Stimulated activated CD4-positive, alpha-beta T cell treated with anti-CD3 and anti-CD28 coated beads, Interleukin-15, amount 100 ng/mL, for 1 hour (primary cell): ENCODE measurements around the gene IGSF21.

ENCODE experiments used
- DNase-seq, 2 donors: peaks; one replicate each; pipeline ENCODE4 v3.0.0-alpha.2; 2020; ENCODE audit warnings: low read depth in 1 of 2, low spot score in 1 of 2

The IGSF21 gene

DNA sequence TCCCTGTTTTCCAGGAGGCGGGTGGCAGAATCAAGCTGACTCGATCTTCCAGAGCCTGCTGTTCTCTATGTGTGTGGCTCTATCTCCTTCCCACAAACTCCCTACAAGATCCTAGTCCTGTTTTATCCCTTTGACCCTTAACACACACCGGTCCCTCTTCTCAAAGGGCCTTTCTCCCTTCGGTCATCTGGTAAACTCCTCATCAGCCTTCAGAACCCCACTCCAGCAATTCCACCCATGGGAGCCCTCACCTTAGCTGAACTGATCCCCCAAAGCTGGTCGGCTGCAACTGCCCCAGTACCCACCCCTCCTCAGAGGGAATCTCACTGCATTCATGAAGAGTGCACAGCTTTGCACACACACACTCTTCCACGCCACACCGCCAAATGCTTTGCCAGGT, 184.9 kb downstream of the IGSF21 start:
- no peak for DNase-seq

DNA sequence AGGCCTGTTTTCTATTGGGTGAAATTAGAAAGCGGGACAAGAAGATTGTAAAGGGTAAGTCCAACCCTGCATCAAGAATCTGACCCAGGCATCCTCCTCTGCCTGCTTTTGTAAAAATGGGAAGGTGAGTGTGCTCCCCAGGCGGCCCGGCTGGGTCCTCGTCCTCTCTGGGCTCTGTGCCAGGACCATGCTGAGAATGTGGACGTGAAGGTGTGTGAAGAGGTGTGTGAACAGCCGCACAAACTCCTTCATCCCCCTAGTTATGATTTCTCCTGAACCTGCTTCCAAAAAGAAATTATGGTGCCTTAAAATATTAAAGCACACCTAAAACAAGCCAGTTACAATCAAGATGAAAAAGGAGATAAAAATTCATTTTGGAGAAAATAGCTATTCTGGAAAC, 185.7 kb downstream of the IGSF21 start:
- no peak for DNase-seq

DNA sequence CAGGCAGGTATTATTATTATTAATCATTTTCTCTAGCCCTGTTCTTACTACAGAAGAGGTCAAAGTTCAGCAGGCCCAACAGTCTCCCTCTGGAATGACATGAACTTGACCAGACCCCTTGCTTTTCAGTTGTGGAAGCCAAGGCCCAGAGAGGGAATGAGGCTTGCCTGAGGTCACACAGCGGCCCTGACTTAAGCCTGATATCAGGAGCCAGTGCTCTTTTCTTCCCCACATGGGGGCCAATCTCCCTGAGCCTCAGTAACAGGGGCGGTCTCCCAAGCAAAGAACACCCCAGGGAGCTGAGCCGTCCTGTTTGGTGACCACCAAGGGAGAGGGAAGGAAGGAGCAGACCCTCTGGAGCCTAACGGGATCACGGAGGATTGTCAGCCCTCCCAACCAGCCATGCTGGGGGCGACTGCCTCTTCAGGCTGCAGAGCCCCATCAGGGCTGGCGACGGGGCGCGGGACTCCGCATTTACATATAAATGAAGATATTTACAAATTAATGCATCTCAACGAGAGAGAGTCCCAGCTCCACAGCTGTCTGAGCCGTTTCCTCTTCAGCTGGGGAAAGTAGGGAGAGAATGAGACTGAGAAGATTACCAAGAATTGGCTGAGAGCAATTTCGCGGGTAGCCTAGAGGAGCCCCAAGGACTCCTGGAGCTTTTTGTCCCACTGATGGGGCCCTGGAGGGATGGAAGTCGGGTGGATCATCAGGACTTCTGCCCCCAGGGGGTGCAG, 187.0 kb downstream of the IGSF21 start:
- no peak for DNase-seq

DNA sequence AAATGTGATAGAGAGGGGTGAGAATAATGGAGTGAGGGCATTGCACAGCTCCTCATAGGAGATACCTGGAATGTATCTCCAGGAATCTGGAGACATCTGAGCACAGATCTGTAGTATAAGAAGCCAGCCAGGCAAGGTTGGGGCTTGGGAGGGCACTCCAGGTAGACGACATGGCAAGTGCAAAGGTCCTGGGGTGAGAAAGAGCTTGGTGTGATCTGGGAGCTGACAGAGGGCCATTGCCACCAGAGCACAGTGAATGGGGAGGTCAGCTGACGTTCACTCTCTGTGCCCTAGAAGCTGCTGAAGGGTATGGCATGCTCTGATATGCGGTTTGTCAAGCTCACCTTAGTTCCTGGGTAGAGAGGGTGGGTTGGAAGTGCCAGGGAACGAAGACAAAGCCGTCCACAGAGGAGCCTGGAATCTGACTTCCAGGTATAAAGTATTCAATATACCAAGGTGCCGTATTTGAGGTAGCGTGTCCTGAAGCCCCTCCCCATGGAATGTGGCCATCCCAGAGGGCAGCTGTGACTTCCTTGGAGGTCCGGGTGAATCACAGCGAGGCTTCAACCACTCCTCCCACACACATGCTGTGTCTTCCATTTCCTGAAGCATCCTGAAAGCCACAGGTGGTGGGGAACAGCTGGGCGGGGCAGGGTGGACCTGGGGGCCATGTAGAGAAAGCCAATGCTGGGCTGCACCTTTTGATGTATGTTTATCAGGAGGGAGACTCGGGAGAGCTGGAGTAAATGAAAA, 190.5 kb downstream of the IGSF21 start:
- no peak for DNase-seq

DNA sequence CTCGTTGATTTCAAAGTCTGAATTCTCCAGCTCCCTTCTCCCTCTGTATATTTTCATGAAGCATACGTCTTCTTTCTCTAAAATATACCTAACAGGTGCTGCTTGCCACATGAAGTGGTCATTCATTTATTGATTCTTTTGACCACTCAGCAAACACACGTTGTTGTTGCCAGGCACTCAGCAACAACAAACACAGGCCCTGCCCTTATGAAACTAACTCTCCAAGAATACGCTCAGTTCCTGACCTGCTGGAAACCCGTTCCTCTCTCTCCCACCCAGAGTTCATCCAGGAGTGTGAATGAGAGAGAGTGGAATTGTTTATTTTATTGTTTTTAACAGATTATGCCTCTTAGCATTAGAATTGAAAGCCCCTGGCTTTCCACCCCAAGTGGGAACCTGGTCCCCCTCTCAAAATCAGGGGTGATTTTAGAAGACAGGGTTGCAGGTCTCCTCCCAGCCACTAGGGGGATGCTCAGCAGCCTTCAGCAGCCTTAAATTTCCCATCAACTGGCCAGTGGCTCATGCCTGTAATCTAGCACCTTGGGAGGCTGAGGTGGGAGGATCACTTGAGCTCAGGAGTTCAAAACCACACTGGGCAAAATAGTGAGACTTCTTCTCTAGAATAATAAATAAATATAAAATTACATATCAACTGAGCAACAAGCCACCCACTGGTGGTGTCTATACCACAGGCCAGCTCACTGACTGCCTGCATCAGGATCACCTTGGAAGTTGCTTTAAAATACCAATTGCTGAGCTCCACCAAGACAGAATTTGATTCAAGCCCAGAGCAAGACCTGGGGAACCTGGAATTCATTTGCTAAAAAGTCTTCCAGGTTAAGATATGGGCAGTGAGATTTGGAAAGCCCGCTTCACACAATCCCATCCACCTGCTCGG, 192.1 kb downstream of the IGSF21 start:
- no peak for DNase-seq

DNA sequence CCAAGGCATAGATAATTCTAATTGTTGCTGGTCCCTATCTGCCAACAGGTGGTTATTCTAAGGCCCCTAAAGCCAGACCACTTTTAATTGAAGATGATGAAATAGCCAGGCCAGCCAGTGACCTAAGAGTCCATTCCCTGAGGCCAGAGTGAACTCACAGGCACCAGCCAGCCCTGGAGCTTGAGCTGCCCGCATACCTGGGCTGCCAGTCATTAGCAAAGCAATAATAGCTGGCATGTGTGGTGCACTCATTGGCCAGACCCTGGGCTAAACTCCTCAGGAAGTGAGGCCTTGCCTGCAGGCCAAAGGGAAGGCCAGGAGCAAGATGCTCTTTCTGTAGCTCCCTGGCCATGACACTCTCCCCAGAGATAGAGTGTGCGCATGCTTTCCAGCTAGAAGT, 192.8 kb downstream of the IGSF21 start:
- no peak for DNase-seq

DNA sequence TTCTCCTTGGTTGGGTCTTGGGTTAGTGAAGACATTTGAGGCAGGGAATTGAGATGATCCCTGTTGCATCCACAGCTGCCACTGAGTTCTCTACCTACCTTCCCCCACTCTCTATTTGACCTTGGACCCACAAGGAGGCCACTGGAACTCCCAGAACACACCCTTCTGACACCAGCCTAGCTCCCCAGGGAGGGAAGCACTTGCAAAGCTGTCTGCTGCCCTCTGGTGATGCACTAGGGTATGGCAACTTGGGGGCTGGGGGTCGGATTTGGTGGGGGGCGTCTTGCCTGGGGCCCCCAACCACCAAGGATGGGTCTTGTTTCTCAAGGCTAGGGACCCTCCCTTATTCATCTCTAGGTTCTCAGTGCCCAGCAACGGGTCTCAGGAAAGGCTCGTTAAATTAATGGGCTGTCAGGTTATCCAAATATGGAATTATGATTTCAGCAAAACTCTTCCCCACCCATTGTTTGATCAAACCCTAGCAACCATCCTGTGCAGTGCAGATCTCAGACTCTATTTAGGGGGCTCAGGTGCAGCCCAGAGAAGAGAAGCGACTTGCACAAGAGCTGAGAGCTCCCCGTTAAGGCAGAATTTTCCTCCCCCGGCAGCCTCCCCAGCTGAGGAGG, 195.3 kb downstream of the IGSF21 start:
- no peak for DNase-seq

DNA sequence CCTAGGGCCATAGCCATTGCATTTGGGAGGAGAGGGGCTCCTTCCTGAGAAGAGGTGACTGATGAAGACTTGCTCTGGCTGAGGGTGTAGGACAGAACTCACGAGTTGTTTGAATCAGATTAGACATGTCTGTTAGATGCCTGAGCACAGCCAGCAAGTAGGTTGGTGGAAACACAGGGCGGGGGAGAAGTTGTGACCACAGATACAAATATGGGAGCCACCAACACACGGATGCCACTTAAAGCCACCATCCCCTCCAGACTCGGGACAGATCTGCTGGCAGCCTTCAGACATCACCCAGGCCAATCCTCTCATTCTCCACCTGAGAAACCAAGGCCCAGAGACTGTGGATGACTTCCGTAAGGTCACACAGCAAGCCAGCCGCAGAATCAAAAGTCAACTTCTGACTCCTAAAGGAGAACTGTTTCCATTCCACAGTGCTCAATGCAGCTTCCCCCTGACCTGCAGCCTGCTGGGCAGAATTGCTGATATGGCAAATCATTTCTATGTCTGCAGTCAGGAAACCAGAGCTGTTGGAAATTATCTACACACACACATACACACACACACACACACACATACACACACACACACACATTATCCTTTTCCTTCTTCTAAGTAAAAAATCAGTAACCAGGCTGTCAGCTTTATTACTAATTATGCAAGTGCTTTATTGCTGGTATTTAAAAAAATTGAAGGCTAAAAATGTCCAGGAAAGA, 196.7 kb downstream of the IGSF21 start:
- no peak for DNase-seq

DNA sequence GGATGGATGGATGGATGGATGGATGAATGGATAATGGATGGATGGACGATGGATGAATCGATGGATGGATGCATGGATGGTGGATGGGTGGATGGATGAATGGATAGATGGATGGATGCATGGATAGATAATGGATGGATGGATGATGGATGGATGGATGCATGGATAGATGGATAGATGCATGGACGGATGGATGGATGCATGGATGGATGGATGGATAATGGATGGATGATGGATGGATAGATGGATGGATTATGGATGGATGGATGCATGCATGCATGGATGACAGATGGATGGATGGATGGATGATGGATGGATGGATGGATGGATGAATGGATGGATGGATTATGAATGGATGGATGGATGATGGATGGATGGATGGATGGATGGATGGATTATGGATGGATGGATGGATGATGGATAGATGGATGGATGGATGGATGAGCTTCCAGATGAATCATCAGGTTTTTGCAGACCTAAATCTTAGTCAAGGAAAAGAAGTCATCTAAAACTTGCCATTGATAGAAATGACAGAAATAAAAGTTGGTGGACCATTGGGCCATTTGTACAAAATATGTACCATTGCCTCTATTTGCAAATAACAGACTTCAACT, 197.7 kb downstream of the IGSF21 start:
- DNase-seq = no peak

DNA sequence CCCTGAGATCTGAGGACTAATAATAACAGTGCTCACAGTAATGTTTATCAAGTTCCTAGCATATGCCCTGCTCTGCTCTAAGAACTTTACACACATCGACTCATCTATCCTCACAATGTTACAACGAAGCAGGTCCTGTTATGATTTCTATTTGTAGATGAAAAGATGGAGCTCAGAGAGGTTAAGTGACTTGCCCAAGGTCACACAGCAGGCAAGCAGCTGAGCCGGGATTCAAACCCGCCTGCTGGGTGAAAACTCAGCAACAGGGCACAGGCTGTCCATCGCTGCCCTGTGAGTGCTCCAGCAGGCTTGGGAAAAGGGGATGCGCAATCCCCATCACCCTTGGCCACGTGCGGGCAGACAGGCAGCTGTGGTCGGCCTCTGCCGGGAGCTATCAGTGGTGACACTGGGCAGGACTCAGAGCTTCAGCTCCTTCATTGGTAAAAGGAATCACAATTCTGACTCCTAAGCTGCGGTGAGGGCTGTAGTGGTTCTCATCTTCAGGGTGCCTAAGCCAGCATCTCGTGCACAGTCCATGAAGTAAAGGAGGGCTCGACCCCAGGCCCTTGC, 199.8 kb downstream of the IGSF21 start:
- no peak for DNase-seq

DNA sequence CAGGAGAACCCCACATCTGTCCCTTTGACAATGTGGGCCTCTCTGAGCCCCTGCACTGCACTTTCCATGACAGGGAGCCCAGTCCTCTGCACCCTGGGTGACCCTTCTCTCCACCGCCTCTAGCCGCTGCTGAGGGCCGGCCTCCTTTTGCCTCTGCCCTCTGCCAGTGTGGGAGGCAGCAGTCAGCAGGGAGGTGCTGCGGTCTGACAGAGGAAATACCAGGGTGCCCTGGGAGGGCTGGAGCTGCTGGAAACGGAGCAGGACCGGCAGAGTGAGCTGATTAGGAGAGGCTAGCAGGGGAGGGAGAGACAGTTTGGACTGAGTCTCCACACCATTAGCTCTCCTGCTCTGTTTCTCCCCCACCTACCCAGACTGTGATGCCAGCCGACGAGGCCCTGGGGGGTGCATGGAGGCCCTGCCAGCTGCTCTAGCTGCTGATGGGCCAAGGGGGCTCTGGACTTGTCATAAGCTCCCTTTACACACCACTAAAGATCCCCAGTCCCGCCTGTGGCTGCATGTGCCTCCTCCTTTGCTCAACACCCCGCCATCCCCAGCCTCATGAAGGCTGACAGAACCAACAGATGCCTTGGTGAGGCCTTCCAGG, 202.1 kb downstream of the IGSF21 start:
- no peak for DNase-seq

DNA sequence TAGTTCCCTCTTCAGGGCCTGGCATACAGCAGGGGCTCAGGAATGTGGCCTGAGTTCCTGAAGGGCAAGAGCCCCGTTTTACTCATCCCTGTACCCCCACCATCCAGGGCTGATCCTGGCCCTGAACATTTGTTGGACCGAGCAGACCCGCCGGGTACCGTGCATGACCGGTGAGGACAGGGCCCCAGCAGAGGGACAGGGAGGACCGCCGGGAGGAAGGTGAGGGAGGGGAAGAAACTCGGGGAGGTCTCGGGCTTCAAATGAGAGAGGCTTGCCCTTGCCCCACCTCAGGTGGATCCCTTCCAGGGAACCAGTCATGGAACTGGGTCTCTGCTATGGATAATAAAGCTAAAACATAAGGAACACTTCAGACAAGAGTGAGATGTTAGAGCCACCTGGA, 205.4 kb downstream of the IGSF21 start:
- no peak for DNase-seq

DNA sequence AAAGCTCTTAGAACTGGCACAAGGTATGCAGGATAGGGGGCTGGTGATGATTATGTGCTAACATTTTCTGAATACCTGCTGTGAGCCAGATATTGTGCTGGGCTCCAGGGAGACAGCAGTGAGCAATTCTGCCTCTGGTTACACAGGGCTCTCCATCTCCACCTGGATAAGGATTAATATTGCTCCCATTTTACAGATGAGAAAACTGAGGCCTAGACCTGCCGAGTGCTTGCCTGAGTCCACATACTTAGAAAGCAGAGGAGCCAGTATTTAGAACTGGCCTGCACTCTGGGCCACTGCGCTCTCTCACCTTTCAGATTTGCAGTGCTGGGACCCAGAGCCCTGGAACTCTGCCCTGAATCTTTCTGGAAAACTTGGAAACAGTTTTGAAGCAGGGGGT, 205.9 kb downstream of the IGSF21 start:
- DNase-seq = no peak

DNA sequence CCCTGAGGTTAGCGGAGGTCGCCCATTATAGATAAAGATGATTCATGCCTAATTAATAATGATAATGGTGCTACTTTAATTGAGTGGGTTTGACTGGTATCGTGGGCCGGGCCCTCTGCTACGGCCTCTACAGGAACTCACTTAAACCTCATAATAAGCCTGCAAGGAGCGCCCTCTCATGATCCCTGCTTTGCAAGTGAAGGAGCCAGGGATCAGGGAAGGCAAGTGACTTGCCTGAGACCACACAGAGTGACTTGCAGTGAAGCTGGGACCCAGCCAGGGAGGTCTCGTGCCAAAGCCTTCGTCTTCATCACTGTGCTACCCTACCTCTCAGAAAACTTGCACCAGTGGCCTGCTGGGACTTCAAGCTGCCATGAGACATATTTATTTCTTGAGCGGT, 206.8 kb downstream of the IGSF21 start:
- no peak for DNase-seq

DNA sequence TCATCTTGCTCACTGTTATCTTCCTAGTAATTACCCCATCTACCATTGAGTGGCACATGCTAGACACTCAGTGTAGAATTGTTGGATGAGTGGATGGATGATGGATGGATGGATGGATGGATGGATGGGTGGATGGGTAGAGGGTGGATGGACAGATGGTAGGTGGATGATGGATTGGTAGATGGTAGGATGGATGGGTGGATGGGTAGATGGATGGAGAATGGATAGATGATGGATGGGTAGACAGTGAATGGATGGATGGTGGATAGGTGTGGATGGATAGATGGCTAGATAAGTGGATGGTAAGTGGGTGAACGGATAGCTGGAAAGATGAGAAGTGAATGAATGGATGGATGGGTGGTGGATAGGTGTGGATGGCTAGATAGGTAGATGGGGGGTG, 207.9 kb downstream of the IGSF21 start:
- DNase-seq = no peak

DNA sequence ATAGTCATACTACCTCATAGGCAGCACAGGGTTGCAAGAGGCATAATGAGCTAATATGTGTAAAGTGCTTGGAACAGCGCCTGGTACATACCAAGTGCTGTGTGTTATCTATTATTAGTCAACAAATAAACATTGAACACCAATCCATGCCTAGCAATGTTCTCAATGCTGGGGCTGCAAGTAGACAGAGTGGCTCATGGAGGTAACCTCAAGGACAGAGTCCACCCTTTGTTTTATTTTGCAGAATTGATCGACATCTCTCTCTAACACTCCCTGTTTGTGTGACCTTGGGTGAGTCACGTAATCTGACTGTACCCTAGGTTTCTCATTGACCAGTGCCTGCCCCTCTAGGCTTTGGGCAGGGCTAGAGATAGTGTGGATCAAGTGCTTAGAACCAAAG, 209.2 kb downstream of the IGSF21 start:
- DNase-seq = no peak

DNA sequence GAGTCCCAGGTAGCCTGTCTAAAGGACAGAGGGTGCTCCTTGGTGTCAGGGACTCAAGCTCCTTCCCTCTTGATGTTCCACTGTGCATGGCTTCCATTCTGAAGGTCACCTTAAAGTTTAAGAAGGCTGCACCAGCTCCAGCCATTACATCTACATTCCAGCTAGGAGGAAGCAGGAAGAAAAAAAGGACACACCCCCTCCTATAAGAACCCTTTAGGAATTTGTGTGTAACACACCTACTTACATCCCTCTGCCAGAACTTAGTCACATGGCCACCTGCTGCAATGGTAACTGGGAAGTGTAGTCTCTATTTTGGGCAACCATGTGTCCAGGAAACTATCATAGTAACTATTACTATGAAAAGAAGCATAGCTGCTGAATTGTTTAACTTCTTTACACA, 211.5 kb downstream of the IGSF21 start:
- no peak for DNase-seq

DNA sequence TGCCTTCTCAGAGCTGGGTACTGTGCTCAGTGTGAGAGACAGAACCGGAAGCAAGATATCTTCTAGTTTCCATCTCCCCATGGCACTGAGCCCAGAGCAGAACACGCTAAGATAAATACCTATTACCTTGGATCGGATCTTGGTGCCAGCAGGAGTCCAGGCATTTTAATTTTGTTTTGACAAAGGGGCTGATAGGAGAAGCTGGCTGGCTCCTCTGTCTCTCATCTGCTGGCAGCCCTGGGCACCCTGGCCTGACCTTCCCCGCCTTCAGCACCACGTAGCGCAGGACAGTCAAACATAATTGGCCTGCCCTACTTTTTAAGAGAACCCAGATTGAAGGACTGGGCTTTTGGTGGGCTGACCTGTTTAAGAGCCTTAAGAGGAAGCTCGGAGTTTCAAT, 212.5 kb downstream of the IGSF21 start:
- DNase-seq = no peak

DNA sequence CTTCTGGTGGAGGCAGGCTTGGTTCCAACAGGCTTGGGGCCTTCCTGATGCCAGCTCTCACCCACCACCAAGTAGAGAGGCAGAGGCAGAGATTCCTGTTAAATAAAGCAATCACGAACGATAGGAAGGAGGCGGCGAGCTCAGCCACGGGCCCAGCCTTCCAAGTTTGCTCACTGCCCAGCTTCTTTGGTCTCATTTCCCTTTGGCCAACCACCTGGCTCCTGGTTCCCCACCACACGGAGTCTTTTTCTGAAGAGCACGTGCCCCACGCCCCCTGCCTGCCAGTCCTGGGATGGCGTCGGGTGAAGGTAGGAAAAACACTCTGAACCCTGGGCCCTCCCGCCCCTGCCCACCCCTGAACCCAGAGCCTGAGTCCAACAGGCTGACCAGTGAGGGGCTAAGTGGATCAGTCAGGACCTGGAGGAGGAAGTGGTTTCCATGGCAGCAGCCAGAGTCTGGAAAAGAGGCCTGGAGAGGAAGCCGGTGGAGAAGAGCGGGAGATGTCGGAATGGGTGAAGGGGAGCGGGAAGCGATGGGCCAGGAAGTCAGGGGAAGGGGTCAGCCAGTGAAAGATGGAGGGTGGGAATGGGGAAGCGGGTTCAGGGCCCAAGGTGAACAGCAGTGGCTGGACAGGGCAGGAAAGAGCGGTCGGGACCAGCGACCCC, 214.9 kb downstream of the IGSF21 start:
- no peak for DNase-seq
